ENCODE measurements around the gene HES4. TPM values are rescaled to one million over a fixed set of nuclear protein-coding genes. Genes with fewer than 3 reads are reported as not detected.

HES4 gene
- total and polyA plus RNA-seq, 10 of the 15 experiments (the other 5 are each of a cell fraction or from before 2014, with no cell fraction given) = 0.44 to 1.7 (median 0.85) TPM; not detected in 5

GRCh38 chr1:952201-952600, 47.7 kb downstream of the HES4 start:
- WGBS (ENCODE audit: insufficient coverage, insufficient replicate concordance, low lambda C conversion rate, missing lambda C conversion rate) = 86% methylated on average over 15 of the region's 15 CpGs
- Histone ChIP-seq H3K36me3 (ENCODE audit: control insufficient read depth in 2 of 2, insufficient read depth in 2 of 2, low read length in 1 of 2) (peaks cover 27 to 63% of the 10 kb centered on the region in 2 experiments), H3K4me1 (ENCODE audit: control insufficient read depth, insufficient read depth, low read length) (peaks cover 4% of the 10 kb centered on the region), H2AFZ (ENCODE audit: control insufficient read depth, low read depth, low read length) (no peak overlapping the region), H4K20me1 (ENCODE audit: control insufficient read depth, insufficient read depth) (peaks cover 5% of the 10 kb centered on the region), H3K4me2 (ENCODE audit: control insufficient read depth, insufficient read depth) (no peak overlapping the region), H3K9me3 (replicated peaks; ENCODE audit: control insufficient read depth, insufficient read depth, low read length) (no peaks in the 10 kb centered on the region), H3K4me3 (no peak overlapping the region), H3K27me3 (replicated peaks in 1 of 2; ENCODE audit: control insufficient read depth in 2 of 2, insufficient read depth in 2 of 2, low read length in 1 of 2) (no peaks in the 10 kb centered on the region), H3K9ac (ENCODE audit: control insufficient read depth, insufficient read depth, low read length) (no peak overlapping the region), H3K79me2 (ENCODE audit: control insufficient read depth, insufficient read depth, low read length) (peaks cover 2% of the 10 kb centered on the region), H3K27ac (ENCODE audit: control insufficient read depth, insufficient read depth) (no peak overlapping the region)
- DNase-seq (ENCODE audit: low read depth, low spot score) (no peak), FAIRE-seq (no peak), ATAC-seq (no peak)
- CTCF ChIA-PET = interaction anchor here (0.6 kb wide), 1 partner anchor 48 kb away, joined by 3 read pairs; no protein-coding TSS in a partner anchor
- SMC1A ChIA-PET (ENCODE audit: uncharacterized antibody, unreplicated experiment) = no interaction called here
- no TSS peak for BruUV-seq (replicated peaks)
- POLR2A ChIA-PET = no interaction called here
- intact Hi-C loops (cut with micrococcal nuclease; ENCODE audit: unreplicated experiment) (no loop called here), in situ Hi-C loops (cut with MboI) (no loop called here)
- RAD21 ChIA-PET (ENCODE audit: unreplicated experiment) = no interaction called here
- TF ChIP-seq ESRRA (IDR thresholded peaks at IDR 0.05; ENCODE audit: low read length) (no peak), ELK1 (IDR thresholded peaks at IDR 0.05; ENCODE audit: low read depth, low read length) (no peak), E2F4 (IDR thresholded peaks at IDR 0.05; ENCODE audit: low read depth, low read length) (no peak), SIN3A (IDR thresholded peaks at IDR 0.05; ENCODE audit: low read depth, low read length) (no peak), TCF3 (IDR thresholded peaks at IDR 0.05; ENCODE audit: borderline replicate concordance, insufficient read depth, low read depth, low read length) (no peak), NBN (IDR thresholded peaks at IDR 0.05) (no peak), MYC (IDR thresholded peaks at IDR 0.05; ENCODE audit: insufficient read depth, insufficient read length, insufficient replicate concordance, low read length, severe bottlenecking) (no peak), SMC3 (IDR thresholded peaks at IDR 0.05; ENCODE audit: borderline replicate concordance, low read length) (no peak), NRF1 (conservative IDR thresholded peaks at IDR 0.05; ENCODE audit: low read depth, low read length) (no peak), KLF5 (IDR thresholded peaks at IDR 0.05; ENCODE audit: partially characterized antibody) (no peak), PRDM15 (CRISPR knock-in tag; IDR thresholded peaks at IDR 0.05) (no peak), POLR2AphosphoS2 (IDR thresholded peaks at IDR 0.05; ENCODE audit: low read depth, low read length) (no peak), RAD51 (IDR thresholded peaks at IDR 0.05) (no peak), MTA2 (IDR thresholded peaks at IDR 0.05; ENCODE audit: low read depth) (no peak), SUZ12 (IDR thresholded peaks at IDR 0.05; ENCODE audit: unreplicated experiment) (no peak), ASH2L (IDR thresholded peaks at IDR 0.05; ENCODE audit: borderline replicate concordance, low read depth) (no peak)

All from GM12878 (cell line).